ENCODE results near the gene LMBR1.

DNA sequence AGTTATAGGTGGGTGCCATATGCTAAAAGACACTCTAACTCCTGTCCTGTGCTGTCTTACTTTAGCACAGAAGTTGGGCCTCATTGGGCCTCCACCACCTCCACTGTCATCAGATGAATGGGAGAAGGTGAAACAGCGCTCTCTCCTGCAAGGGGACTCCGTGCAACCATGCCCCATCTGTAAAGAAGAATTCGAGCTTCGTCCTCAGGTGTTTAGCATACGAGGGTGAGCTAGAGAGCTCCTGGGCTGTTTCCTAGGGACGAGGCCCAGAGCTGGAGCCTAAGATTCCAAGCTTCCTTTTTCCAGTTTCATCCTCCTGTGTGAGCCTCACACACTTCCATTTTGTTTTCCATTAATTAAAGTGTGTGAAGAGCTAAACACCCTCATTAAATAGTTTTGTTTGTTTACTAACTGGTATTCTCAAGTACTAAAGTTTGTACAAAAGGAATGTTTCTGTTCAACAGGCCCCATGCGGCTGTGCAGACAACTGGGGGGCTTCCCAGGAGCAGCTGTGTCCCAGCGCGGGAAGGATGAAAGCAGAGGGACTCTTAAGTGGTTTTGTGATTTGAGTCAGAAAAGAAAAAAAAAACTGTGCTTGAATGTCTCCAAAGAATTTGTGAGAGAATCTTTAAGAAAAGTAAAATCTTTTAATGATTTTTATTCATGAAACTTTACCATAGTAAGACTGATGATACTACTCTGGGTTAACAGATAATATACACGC lies 238.3 kb downstream of the LMBR1 start:
- TF ChIP-seq, protein P1, sequence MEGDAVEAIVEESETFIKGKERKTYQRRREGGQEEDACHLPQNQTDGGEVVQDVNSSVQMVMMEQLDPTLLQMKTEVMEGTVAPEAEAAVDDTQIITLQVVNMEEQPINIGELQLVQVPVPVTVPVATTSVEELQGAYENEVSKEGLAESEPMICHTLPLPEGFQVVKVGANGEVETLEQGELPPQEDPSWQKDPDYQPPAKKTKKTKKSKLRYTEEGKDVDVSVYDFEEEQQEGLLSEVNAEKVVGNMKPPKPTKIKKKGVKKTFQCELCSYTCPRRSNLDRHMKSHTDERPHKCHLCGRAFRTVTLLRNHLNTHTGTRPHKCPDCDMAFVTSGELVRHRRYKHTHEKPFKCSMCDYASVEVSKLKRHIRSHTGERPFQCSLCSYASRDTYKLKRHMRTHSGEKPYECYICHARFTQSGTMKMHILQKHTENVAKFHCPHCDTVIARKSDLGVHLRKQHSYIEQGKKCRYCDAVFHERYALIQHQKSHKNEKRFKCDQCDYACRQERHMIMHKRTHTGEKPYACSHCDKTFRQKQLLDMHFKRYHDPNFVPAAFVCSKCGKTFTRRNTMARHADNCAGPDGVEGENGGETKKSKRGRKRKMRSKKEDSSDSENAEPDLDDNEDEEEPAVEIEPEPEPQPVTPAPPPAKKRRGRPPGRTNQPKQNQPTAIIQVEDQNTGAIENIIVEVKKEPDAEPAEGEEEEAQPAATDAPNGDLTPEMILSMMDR (conservative IDR thresholded peaks at IDR 0.05 in 1 of 2, IDR thresholded peaks at IDR 0.05 in 1 of 2; ENCODE audit: low read depth in 1 of 2, low read length in 2 of 2), result no peak
- no peak for TF ChIP-seq EZH2 (IDR thresholded peaks at IDR 0.05; ENCODE audit: low read length, missing control alignments)

All from fibroblast of lung (primary cell).